Measurements from ENCODE around the gene PRKCE. TPM values are rescaled to one million over a fixed set of nuclear protein-coding genes. Genes with fewer than 3 reads are reported as not detected.

PRKCE gene
- polyA plus RNA-seq, 1 of the 3 experiments (the other 2 are of a cell fraction) = 16.3 TPM

DNA sequence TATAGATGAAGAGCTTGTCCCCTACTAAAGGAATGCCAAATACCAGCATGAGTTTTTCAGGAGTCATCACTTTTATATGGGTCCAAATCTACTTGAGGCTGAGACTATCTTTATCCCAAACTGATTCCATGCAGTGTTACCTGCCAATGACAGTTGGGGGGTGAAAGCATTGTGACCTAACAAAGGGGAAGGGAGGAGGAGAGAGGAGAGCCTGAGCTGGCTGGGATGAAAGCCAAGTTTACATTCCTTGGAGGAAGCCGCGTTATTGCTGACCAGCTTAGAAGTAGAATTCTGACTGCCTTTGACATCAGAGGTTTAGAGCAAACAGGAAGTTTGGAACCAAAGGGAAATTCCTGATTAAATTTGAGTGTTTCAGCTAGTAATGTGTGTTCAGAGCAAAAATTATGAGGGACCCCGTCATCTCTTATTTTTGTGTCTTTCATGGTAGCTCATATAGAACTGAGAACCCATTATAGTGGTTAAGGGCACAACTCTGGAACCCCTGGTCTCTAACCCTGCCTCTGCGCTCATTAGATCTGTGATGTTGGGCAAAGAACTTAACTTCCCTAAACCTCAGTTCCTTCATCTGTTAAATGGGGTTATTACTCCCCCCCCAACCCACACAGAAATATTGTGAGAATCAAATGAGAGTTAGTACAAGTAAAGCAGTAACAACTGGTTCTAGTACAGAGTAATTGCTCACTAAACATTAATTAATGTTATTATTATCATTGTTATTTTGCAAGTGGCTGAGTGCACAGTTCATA, 446.4 kb downstream of the PRKCE start:
- no peaks in the 10 kb centered on the region for H3K27me3 ChIP-seq (ENCODE audit: insufficient read depth)
- no peaks in the 10 kb centered on the region for H4K20me1 ChIP-seq (ENCODE audit: insufficient read depth)
- H3K79me2 ChIP-seq (ENCODE audit: insufficient read depth) = peaks cover 13% of the 10 kb centered on the region; the same call in 1 of the 2 replicates
- WGBS (ENCODE audit: low lambda C conversion rate) = 33% methylated on average over 4 of the region's 4 CpGs
- H3K36me3 ChIP-seq (replicated peaks in 1 of 2; ENCODE audit: control insufficient read depth in 1 of 2, insufficient read depth in 2 of 2, low read length in 1 of 2) = peaks cover 13 to 41% of the 10 kb centered on the region in 2 experiments
- H2AFZ ChIP-seq (ENCODE audit: low read depth) = no peak overlapping the region
- H3K4me1 ChIP-seq (ENCODE audit: control insufficient read depth in 1 of 2, insufficient read depth in 2 of 2, low read depth in 1 of 2, low read length in 1 of 2) = peaks cover 0 to 16% of the 10 kb centered on the region in 2 experiments; a peak in 1 of 4 replicates
- no peak overlapping the region for H3K4me3 ChIP-seq (ENCODE audit: low read depth in 2 of 2, low read length in 1 of 2)
- H3K4me2 ChIP-seq = peak overlapping the region; percentile 62
- H3F3A ChIP-seq (replicated peaks; ENCODE audit: insufficient read depth) = peaks cover 22% of the 10 kb centered on the region
- ChIA-PET CTCF (interaction anchor here (1.1 kb wide), 1 partner anchor 91 kb away, joined by 3 read pairs; no protein-coding TSS in a partner anchor), POLR2A (no interaction called here)
- DNase-seq = no peak
- H3K9ac ChIP-seq = peak overlapping the region; percentile 47; the same call in 1 of the 2 replicates
- H3K9me2 ChIP-seq = no peaks in the 10 kb centered on the region
- peaks cover 5% of the 10 kb centered on the region; the same call in 1 of the 2 replicates for H3K9me3 ChIP-seq
- H3K27ac ChIP-seq (ENCODE audit: low read depth in 2 of 2, low read length in 1 of 2) = peak overlapping the region; percentile 78 to 93; a peak in 3 of 4 replicates
- TF ChIP-seq YY1 (IDR thresholded peaks at IDR 0.05; ENCODE audit: low read depth) (no peak), JUND (IDR thresholded peaks at IDR 0.05) (peak; percentile 61), ELF1 (IDR thresholded peaks at IDR 0.05) (peak; percentile 72; the same call in 1 of the 2 replicates), TCF12 (IDR thresholded peaks at IDR 0.05) (peak; percentile 75), MXI1 (IDR thresholded peaks at IDR 0.05; ENCODE audit: low read depth, low read length) (no peak), EZH2phosphoT487 (IDR thresholded peaks at IDR 0.05; ENCODE audit: borderline replicate concordance, low read depth) (no peak), FOSL2 (IDR thresholded peaks at IDR 0.05; ENCODE audit: borderline replicate concordance, low read depth) (peak; percentile 27; the same call in 1 of the 2 replicates), RFX5 (IDR thresholded peaks at IDR 0.05; ENCODE audit: low read length) (no peak), NRF1 (IDR thresholded peaks at IDR 0.05; ENCODE audit: low read depth, low read length) (no peak), POLR2AphosphoS5 (IDR thresholded peaks at IDR 0.05; ENCODE audit: low read depth, low read length) (peak; percentile 63; the same call in 1 of the 2 replicates), GABPA (IDR thresholded peaks at IDR 0.05; ENCODE audit: low read depth) (peak; percentile 38), FOXM1 (IDR thresholded peaks at IDR 0.05; ENCODE audit: low read depth) (no peak), MEF2A (IDR thresholded peaks at IDR 0.05; ENCODE audit: borderline replicate concordance, low read depth) (no peak), CHD2 (IDR thresholded peaks at IDR 0.05; ENCODE audit: low read length, partially characterized antibody) (no peak), RAD21 (IDR thresholded peaks at IDR 0.05; ENCODE audit: low read length) (no peak), RCOR1 (IDR thresholded peaks at IDR 0.05; ENCODE audit: low read length) (no peak)
- TF ChIP-seq, protein P1, sequence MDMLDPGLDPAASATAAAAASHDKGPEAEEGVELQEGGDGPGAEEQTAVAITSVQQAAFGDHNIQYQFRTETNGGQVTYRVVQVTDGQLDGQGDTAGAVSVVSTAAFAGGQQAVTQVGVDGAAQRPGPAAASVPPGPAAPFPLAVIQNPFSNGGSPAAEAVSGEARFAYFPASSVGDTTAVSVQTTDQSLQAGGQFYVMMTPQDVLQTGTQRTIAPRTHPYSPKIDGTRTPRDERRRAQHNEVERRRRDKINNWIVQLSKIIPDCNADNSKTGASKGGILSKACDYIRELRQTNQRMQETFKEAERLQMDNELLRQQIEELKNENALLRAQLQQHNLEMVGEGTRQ (IDR thresholded peaks at IDR 0.05; ENCODE audit: borderline replicate concordance, low read depth, low read length) = no peak
- TF ChIP-seq, protein P2, sequence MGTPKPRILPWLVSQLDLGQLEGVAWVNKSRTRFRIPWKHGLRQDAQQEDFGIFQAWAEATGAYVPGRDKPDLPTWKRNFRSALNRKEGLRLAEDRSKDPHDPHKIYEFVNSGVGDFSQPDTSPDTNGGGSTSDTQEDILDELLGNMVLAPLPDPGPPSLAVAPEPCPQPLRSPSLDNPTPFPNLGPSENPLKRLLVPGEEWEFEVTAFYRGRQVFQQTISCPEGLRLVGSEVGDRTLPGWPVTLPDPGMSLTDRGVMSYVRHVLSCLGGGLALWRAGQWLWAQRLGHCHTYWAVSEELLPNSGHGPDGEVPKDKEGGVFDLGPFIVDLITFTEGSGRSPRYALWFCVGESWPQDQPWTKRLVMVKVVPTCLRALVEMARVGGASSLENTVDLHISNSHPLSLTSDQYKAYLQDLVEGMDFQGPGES (IDR thresholded peaks at IDR 0.05; ENCODE audit: low read depth, low read length) = no peak
- TF ChIP-seq, protein P3, sequence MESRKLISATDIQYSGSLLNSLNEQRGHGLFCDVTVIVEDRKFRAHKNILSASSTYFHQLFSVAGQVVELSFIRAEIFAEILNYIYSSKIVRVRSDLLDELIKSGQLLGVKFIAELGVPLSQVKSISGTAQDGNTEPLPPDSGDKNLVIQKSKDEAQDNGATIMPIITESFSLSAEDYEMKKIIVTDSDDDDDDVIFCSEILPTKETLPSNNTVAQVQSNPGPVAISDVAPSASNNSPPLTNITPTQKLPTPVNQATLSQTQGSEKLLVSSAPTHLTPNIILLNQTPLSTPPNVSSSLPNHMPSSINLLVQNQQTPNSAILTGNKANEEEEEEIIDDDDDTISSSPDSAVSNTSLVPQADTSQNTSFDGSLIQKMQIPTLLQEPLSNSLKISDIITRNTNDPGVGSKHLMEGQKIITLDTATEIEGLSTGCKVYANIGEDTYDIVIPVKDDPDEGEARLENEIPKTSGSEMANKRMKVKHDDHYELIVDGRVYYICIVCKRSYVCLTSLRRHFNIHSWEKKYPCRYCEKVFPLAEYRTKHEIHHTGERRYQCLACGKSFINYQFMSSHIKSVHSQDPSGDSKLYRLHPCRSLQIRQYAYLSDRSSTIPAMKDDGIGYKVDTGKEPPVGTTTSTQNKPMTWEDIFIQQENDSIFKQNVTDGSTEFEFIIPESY (IDR thresholded peaks at IDR 0.05; ENCODE audit: borderline replicate concordance, low read depth) = 0 out of 2 replicates have a peak, but pooled peaks have one; percentile 8
- TF ChIP-seq, protein P4, sequence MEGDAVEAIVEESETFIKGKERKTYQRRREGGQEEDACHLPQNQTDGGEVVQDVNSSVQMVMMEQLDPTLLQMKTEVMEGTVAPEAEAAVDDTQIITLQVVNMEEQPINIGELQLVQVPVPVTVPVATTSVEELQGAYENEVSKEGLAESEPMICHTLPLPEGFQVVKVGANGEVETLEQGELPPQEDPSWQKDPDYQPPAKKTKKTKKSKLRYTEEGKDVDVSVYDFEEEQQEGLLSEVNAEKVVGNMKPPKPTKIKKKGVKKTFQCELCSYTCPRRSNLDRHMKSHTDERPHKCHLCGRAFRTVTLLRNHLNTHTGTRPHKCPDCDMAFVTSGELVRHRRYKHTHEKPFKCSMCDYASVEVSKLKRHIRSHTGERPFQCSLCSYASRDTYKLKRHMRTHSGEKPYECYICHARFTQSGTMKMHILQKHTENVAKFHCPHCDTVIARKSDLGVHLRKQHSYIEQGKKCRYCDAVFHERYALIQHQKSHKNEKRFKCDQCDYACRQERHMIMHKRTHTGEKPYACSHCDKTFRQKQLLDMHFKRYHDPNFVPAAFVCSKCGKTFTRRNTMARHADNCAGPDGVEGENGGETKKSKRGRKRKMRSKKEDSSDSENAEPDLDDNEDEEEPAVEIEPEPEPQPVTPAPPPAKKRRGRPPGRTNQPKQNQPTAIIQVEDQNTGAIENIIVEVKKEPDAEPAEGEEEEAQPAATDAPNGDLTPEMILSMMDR (IDR thresholded peaks at IDR 0.05) = no peak
- TF ChIP-seq, protein P5, sequence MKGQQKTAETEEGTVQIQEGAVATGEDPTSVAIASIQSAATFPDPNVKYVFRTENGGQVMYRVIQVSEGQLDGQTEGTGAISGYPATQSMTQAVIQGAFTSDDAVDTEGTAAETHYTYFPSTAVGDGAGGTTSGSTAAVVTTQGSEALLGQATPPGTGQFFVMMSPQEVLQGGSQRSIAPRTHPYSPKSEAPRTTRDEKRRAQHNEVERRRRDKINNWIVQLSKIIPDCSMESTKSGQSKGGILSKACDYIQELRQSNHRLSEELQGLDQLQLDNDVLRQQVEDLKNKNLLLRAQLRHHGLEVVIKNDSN (IDR thresholded peaks at IDR 0.05; ENCODE audit: borderline replicate concordance, low read depth) = no peak
- TF ChIP-seq, protein P6, sequence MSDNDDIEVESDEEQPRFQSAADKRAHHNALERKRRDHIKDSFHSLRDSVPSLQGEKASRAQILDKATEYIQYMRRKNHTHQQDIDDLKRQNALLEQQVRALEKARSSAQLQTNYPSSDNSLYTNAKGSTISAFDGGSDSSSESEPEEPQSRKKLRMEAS (IDR thresholded peaks at IDR 0.05; ENCODE audit: low read depth) = peak; percentile 69; the same call in 1 of the 2 replicates

All from SK-N-SH (cell line).